GM21423 (cell line): ENCODE results near the gene LPAR1.

Experiments used
- ATAC-seq: cut with Tn5 transposase; IDR thresholded peaks from one replicate; pipeline ENCODE4 v1.9.1; 2021; ENCODE audit warnings: mild to moderate bottlenecking, moderate library complexity; ENCODE audit not compliant: unreplicated experiment

LPAR1 gene

GRCh38 chr9:110922145-110922544, 116.1 kb downstream of the LPAR1 start:
- ATAC-seq, result no peak

GRCh38 chr9:110921705-110922104, 116.6 kb downstream of the LPAR1 start:
- ATAC-seq, result no peak

GRCh38 chr9:110919609-110920008, 118.7 kb downstream of the LPAR1 start:
- no peak for ATAC-seq

GRCh38 chr9:110919050-110919435, 119.2 kb downstream of the LPAR1 start:
- no peak for ATAC-seq

- ATAC-seq, result no peak
Measured at GRCh38 chr9:110918316-110919049, 119.8 kb downstream of the LPAR1 start.

- ATAC-seq, result no peak
Measured at GRCh38 chr9:110916403-110916802, 121.9 kb downstream of the LPAR1 start.

- ATAC-seq, result no peak
Measured at GRCh38 chr9:110912419-110913291, 125.6 kb downstream of the LPAR1 start.

- no peak for ATAC-seq
Measured at GRCh38 chr9:110911659-110912418, 126.4 kb downstream of the LPAR1 start.

GRCh38 chr9:110908894-110909293, 129.4 kb downstream of the LPAR1 start:
- ATAC-seq, result no peak

GRCh38 chr9:110900917-110901316, 137.4 kb downstream of the LPAR1 start:
- no peak for ATAC-seq

- ATAC-seq, result no peak
Measured at GRCh38 chr9:110900456-110900855, 137.8 kb downstream of the LPAR1 start.

- ATAC-seq, result no peak
Measured at GRCh38 chr9:110898866-110899265, 139.4 kb downstream of the LPAR1 start.

- no peak for ATAC-seq
Measured at GRCh38 chr9:110898358-110898757, 139.9 kb downstream of the LPAR1 start.

GRCh38 chr9:110897943-110898342, 140.3 kb downstream of the LPAR1 start:
- ATAC-seq, result no peak

- no peak for ATAC-seq
Measured at GRCh38 chr9:110895147-110895905, 142.9 kb downstream of the LPAR1 start.

GRCh38 chr9:110894731-110895130, 143.5 kb downstream of the LPAR1 start:
- ATAC-seq, result no peak

- no peak for ATAC-seq
Measured at GRCh38 chr9:110892689-110893088, 145.6 kb downstream of the LPAR1 start.

- ATAC-seq, result no peak
Measured at GRCh38 chr9:110891760-110892159, 146.5 kb downstream of the LPAR1 start.

GRCh38 chr9:110890416-110890815, 147.9 kb downstream of the LPAR1 start:
- ATAC-seq, result no peak

GRCh38 chr9:110887276-110887675, 151.0 kb downstream of the LPAR1 start:
- ATAC-seq, result no peak

- ATAC-seq, result no peak
Measured at GRCh38 chr9:110886832-110887231, 151.4 kb downstream of the LPAR1 start.
